Measurements from ENCODE around the gene C22orf39. TPM values are rescaled to one million over a fixed set of nuclear protein-coding genes. Genes with fewer than 3 reads are reported as not detected.

The C22orf39 gene
- total RNA-seq, 1 donor from 2014 or later: 33.4 TPM

DNA sequence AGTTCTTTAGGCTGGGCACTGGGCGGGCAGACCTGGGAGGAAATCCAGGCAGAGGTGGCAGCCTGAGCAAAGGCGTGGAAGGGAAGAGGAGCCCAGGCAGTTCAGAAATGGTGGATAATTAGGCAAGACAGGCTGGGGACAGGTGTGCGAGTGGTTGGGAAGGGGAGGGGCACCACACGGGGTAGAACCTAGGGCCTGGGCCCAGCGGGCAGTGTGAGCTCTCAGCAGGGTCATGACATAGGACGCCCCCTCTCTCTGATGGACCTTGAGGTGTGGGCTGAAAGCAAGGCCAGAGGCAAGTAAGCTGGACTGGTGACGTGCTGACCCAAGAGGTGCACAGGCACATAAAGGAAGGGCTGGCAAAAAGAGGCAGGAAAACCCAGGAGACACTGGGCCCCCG is 24.7 kb upstream of the C22orf39 start:
- Mint-ChIP-seq H3K27ac (no peak overlapping the region), H3K36me3 (peaks cover 38% of the 10 kb centered on the region), H3K9me3 (no peaks in the 10 kb centered on the region), H3K4me3 (no peak overlapping the region), H3K4me1 (peaks cover 2% of the 10 kb centered on the region), H3K27me3 (ENCODE audit: low read depth) (no peaks in the 10 kb centered on the region)
- DNase-seq (ENCODE audit: low spot score in 2 of 2, unreplicated experiment in 2 of 2): no peak
- TF ChIP-seq, protein P1, sequence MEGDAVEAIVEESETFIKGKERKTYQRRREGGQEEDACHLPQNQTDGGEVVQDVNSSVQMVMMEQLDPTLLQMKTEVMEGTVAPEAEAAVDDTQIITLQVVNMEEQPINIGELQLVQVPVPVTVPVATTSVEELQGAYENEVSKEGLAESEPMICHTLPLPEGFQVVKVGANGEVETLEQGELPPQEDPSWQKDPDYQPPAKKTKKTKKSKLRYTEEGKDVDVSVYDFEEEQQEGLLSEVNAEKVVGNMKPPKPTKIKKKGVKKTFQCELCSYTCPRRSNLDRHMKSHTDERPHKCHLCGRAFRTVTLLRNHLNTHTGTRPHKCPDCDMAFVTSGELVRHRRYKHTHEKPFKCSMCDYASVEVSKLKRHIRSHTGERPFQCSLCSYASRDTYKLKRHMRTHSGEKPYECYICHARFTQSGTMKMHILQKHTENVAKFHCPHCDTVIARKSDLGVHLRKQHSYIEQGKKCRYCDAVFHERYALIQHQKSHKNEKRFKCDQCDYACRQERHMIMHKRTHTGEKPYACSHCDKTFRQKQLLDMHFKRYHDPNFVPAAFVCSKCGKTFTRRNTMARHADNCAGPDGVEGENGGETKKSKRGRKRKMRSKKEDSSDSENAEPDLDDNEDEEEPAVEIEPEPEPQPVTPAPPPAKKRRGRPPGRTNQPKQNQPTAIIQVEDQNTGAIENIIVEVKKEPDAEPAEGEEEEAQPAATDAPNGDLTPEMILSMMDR (IDR thresholded peaks at IDR 0.05; ENCODE audit: unreplicated experiment): no peak

DNA sequence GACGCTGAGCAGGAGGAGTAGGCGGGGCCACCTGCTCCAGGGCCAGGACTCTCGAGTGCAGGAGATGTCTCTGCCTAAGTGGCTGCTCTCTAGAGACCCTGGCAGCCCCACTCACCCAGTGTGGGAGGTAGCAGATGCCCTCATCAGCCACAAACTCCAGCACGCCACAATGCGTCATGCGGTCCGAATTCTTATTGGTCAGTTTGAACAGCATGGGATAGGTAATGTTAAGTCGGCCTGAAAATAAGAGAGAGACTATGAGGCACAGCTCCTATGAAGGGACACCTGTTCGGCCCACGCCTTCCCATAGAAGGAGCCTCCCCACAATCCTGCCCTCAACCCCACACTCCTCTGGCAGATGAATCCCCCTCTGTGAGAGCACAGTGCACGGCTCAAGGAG is 24.1 kb upstream of the C22orf39 start:
- no peaks in the 10 kb centered on the region for H3K27me3 Mint-ChIP-seq (ENCODE audit: low read depth)
- peaks cover 40% of the 10 kb centered on the region for H3K36me3 Mint-ChIP-seq

DNA sequence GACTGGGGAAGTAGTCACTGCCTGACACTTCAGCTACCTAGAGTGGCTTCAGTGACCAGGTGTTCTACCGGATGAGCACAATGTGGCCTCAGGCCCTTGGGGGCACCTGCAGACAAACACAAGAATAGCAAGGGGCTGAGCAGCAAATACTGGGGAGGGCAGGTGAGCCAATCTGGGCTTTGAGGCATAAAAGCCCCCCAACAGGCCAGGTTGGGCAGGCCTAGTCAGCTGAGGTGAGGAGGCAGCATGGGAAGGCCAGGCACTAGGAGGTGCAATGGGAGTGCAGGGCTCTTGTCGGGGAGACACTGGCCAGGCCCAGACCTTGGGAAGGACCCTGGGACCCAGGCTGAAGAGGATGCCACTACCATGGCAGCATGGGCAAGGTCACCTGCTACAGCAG is 22.5 kb upstream of the C22orf39 start:
- TF ChIP-seq, protein P1 (IDR thresholded peaks at IDR 0.05; ENCODE audit: unreplicated experiment): no peak
- no peak overlapping the region for H3K27ac Mint-ChIP-seq
- H3K4me1 Mint-ChIP-seq: no peaks in the 10 kb centered on the region
- no peaks in the 10 kb centered on the region for H3K9me3 Mint-ChIP-seq
- peaks cover 46% of the 10 kb centered on the region for H3K36me3 Mint-ChIP-seq
- no peak overlapping the region for H3K4me3 Mint-ChIP-seq
- no peaks in the 10 kb centered on the region for H3K27me3 Mint-ChIP-seq (ENCODE audit: low read depth)
- DNase-seq (ENCODE audit: low spot score in 2 of 2, unreplicated experiment in 2 of 2): no peak

More for the DNA sequence above, 24.1 kb upstream of the C22orf39 start:
- no peak overlapping the region for H3K27ac Mint-ChIP-seq
- no peak overlapping the region for H3K4me3 Mint-ChIP-seq
- TF ChIP-seq, protein P1 (IDR thresholded peaks at IDR 0.05; ENCODE audit: unreplicated experiment): no peak
- no peak for DNase-seq (ENCODE audit: low spot score in 2 of 2, unreplicated experiment in 2 of 2)
- no peaks in the 10 kb centered on the region for H3K9me3 Mint-ChIP-seq
- no peaks in the 10 kb centered on the region for H3K4me1 Mint-ChIP-seq

DNA sequence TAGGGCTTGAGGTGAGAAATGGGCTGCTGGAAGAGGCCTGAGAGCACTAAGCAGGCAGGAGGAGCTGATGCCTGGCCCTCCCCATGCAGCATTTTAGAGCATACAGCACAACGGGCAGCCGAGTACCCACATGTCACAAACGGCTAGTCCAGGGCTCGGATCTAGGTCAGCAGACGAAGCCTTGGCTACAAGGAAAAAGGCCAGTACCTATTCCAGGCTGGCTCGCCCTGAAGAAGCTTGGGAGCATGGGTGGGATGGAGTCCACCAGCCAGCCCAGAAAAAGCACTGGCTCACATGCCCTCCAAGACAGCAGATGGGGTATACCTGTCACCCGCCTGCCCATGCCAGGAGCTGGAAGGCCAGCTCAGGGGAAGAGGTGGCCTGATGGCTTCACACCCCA is 21.9 kb upstream of the C22orf39 start:
- TF ChIP-seq, protein P1 (IDR thresholded peaks at IDR 0.05; ENCODE audit: unreplicated experiment): no peak
- no peaks in the 10 kb centered on the region for H3K27me3 Mint-ChIP-seq (ENCODE audit: low read depth)
- no peak overlapping the region for H3K4me3 Mint-ChIP-seq
- no peak overlapping the region for H3K27ac Mint-ChIP-seq
- H3K9me3 Mint-ChIP-seq: no peaks in the 10 kb centered on the region
- no peaks in the 10 kb centered on the region for H3K4me1 Mint-ChIP-seq
- H3K36me3 Mint-ChIP-seq: peaks cover 48% of the 10 kb centered on the region
- no peak for DNase-seq (ENCODE audit: low spot score in 2 of 2, unreplicated experiment in 2 of 2)

DNA sequence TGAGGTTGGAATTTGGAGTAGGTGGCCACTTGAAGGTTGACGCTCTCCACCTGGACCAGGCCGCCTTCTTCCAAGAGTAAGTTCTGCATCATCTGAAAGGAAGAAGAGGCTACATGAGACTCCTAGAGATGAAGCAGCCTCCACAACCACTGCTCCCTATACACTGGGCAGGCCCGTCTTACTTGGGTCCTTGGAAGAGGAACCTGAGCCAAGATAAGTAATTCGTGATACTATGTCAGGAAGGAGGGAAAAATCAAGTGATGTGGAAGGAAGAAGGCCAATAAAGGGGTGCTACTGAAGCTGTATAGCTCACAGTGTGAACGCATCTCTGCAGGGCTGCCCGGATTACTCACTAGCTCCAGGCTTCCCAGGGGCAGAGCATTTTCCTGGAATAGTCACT is 20.4 kb upstream of the C22orf39 start:
- Mint-ChIP-seq H3K27ac (no peak overlapping the region), H3K36me3 (peaks cover 44% of the 10 kb centered on the region), H3K9me3 (no peaks in the 10 kb centered on the region), H3K27me3 (ENCODE audit: low read depth) (no peaks in the 10 kb centered on the region), H3K4me1 (peaks cover 10% of the 10 kb centered on the region), H3K4me3 (no peak overlapping the region)
- TF ChIP-seq, protein P1 (IDR thresholded peaks at IDR 0.05; ENCODE audit: unreplicated experiment): no peak
- no peak for DNase-seq (ENCODE audit: low spot score in 2 of 2, unreplicated experiment in 2 of 2)

Measured in mesothelial cell of epicardium (in vitro differentiated cells).